Measurements from ENCODE around the gene NUTM2E.
"Not testable (repeated sequence)": the region's sequence is repeated elsewhere in the genome, so short reads cannot be mapped to it uniquely, and the experiment has no call there.

Gene NUTM2E

GRCh38 chr10:79866903-79867551 is 40.5 kb downstream of the NUTM2E start:
- DNase-seq (ENCODE audit: low read depth) = not testable (repeated sequence)

- not testable (repeated sequence) for DNase-seq (ENCODE audit: low read depth)
These were observed 41.5 kb downstream of the NUTM2E start for GRCh38 chr10:79868023-79868422.

GRCh38 chr10:79869439-79870097 is 43.0 kb downstream of the NUTM2E start:
- DNase-seq (ENCODE audit: low read depth) = not testable (repeated sequence)

- not testable (repeated sequence) for DNase-seq (ENCODE audit: low read depth)
These were observed 45.2 kb downstream of the NUTM2E start for GRCh38 chr10:79871729-79872128.
